GM08714 (cell line): Measurements from ENCODE around the gene PPP1R7.

ENCODE experiments used
- H3K4me3 ChIP-seq: fragments of 200-500 bp; sonication (Bioruptor generic); 2 replicates; pipeline ENCODE4 v1.5.1; 2014; ENCODE audit warnings: mild to moderate bottlenecking, low read length, inconsistent platforms
- ZNF274 ChIP-seq: IDR thresholded peaks from 2 replicates; pipeline ENCODE4 v1.6.1; 2012; ENCODE audit warnings: mild to moderate bottlenecking, low read depth, low read length

The PPP1R7 gene

DNA sequence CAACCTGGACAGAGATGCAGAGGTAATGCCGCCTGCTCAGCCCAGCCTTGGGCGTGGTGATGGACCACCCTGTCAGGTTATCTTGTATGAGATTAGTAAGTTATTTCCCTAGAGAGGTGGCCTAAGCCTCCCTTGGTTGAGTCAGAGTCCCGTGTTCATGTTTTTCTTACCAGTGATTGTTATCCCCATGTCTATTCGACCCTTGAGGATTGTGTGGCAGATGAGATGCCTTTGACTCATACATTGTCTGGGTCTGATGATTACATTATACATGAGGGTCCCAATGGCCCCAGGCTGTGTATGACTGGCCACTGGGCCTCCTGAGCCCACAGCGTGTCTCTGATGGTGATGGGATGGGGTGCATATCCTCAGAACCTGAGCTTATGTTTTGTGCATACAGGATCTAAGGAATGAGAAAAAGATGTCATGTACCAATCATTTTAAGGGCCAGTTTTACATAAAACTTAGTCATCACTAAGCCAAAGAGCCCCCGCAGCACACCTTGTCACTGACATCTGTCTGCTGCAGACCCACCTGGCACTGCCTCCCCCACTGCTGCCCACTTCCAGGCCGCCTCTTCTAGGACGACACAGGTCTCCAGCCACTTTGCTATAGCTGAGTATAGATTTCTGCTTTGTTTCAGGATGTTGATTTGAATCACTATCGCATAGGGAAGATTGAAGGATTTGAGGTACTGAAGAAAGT is 7.7 kb downstream of the PPP1R7 start:
- H3K4me3 ChIP-seq, result no peak overlapping the region
- no peak for TF ChIP-seq ZNF274

DNA sequence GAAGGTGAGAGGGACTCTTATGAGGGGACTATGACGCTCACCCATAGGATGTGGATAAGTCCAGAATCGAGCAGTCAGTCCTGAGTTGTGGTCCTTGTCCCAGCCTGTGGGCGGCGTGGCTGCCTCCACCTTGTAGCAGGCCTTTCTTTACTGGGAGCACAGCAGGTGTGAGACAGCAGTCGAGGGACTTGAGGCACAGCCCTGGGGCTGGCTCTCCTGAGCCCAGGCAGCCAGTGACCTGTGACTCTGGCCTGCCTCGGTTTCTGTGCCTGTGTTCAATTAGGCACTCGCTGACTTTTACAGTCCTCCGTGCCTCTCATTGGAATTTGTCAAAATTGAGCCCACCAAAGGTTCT is 8.3 kb downstream of the PPP1R7 start:
- no peak for TF ChIP-seq ZNF274
- no peak overlapping the region for H3K4me3 ChIP-seq

DNA sequence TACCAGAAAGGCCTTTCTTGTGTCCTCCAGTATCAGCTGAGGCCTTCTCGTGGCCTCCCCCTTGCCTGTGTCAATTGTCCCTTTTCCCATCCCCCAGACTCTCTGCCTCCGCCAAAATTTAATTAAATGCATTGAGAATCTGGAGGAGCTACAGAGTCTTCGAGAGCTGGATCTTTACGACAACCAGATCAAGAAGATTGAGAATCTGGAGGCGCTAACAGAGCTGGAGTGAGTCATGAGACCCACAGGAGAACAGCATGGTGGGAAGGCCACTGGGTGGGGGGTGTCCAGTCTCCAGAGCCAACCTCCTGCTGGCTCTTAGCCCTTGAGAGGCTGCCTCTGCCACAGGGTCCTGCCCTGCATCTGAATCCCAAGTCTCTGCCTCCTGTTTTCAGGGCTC is 8.8 kb downstream of the PPP1R7 start:
- no peak overlapping the region for H3K4me3 ChIP-seq
- no peak for TF ChIP-seq ZNF274

DNA sequence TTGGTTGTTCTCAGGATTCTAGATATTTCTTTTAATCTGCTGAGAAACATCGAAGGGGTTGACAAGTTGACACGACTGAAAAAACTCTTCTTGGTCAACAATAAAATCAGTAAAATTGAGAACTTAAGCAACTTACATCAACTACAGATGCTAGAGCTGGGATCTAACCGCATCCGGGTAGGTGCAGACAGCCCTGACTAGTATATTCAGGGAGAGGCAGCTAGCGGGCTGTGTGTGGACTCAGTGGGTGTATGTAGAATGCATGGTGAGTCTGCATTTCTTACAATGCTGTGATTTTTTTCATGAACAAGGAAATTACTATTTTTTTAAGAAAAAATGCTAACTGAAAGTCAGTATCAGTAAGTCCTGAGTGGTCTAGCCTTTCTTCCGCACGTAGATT is 10.1 kb downstream of the PPP1R7 start:
- no peak for TF ChIP-seq ZNF274
- no peak overlapping the region for H3K4me3 ChIP-seq

DNA sequence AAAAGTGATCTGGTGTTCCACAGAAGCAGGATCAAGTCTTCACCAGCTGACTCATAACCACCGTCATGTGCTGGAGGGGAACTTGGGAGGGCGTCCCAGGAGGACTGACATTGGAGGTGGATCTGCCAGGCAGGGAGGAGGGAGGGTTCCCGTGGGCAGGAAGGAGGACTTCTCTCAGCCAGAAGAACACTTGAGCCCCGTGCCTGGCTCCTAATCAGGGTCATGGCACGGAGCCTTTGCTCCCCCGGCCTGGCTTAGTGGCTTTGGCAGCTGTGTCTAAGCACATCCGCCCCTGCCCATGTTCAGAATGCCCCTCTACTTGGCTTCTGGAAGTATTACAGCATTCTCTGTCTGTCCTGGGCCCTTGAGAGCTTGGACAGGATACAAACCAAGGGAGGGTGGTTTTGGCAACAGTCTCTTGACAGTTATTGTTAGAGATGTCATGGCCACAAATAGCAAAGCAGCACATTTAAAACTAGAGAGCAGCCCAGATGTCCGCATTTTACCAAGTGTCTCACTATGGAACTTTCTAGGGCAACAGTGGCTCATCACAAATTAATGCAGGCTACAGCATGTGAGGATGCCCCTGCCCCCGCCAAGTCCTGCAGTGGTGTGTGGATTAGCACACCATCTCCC is 11.5 kb downstream of the PPP1R7 start:
- TF ChIP-seq ZNF274, result no peak
- H3K4me3 ChIP-seq, result no peak overlapping the region

DNA sequence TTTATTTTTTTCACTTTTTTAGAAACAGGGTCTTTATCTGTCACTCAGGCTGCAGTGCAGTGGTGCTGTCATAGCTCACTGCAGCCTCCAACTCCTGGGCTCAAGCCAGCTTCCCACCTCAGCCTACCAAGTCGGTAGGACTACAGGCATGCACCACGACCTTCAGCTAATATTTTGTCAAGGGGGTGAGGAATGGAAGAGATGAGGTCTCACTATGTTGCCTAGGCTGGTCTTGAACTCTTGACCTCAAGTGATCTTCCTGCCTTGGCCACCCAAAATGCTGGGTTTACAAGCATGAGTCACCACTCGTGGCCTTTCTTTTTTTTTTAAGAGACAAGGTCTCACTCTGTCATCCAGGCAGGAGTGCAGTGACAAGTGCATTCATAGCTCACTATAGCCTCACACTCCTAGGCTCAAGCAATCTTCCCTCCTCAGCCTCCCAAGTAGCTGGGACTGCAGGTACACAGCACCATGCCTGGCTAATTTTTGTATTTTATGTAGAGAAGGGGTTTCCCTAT is 13.4 kb downstream of the PPP1R7 start:
- no peak overlapping the region for H3K4me3 ChIP-seq
- TF ChIP-seq ZNF274, result no peak

DNA sequence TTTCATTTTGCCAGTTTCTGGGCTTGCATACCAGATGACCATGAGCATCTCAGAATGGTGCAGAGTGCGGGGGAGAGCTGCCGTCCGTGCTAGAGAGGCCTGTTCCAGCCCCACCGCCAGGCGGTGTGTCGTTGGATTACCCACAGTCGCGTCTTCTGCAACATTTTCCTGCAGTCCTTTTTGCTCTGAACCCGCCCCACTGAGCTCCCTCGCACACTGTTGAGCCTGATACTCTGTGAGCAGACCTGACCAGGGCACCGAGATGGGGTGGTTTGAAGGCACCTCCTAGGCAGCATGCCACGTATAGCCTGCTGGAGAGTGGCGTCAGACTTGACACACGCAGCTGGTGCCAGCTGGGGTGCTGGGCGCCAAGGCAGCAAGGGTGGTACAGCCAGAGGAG is 18.1 kb downstream of the PPP1R7 start:
- H3K4me3 ChIP-seq, result no peak overlapping the region
- TF ChIP-seq ZNF274, result no peak

DNA sequence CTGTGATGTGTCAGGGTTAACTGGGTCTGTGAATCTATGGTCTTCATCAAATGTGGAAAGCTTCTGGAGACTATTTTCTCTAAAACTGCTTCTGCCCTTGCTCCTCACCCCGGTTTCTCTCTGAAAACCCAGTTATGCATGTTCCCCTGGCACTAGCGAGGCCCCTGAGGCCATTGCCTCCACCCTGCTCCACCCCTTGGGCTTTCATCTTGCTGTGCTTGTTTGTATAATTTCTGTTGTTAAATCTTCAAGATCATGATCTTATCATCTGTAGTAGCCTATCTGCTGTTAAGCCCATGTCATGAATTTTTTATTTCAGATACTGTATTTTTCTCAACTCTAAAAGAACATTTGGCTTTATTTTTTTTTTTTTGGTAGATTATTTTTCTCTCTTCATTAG is 23.3 kb downstream of the PPP1R7 start:
- no peak for TF ChIP-seq ZNF274
- no peak overlapping the region for H3K4me3 ChIP-seq

DNA sequence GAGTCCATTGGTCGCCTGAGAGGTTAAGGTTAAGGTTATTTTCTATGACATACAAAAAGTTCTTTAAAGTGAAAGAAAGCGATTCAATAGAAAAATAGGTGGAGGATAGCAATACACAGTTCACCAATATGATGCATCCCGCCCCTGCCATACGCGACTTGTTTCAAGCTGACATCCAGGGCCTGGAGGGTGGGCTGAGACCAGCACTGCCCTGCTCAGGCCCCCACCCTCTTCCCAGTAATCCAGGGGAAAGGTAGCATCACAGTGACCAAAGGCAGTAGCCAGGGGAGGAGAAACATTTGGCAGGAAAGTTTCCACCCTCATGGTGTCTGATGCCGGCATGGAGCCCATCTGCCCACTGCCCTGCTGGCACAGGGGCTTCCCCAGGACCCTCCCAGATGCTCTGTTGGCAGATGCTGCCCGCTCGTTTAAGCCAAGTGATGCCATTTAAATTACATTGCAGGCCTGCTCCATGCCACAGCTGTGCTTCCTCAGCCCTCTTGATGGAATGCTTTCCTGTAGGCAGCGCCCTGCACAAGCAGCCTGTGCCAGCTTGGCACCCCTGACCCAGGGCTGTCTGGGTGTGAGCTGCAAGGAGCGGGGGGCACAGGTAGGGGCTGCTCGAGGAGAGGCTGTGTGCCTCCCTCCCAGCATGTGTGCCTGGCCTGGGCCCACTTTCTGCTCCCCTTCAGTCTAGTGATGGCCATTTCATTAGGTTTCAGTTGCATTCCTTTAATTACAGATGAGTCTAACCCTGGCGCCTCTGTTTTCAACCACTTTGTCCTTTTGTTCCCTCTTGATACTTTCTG is 27.5 kb downstream of the PPP1R7 start:
- TF ChIP-seq ZNF274, result no peak
- no peak overlapping the region for H3K4me3 ChIP-seq

DNA sequence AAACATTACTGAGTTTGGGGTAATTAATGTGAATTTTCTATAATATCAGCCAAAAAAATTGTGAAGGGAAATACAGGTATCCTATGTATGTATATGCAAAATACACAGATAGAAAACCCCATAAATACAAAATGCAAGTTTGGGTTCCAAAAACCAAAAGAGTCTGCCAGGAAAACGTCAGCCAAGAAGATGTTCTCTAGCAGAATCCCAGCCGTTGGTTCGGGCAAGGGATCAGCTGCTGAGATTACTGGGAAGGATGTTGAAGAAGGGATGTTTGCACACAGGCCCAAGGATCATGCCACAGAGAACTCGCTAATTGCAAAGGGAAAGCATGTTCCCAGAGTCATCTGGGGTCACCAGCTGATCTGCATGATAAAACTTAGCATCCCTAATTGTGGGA is 28.7 kb downstream of the PPP1R7 start:
- H3K4me3 ChIP-seq, result no peak overlapping the region
- TF ChIP-seq ZNF274, result no peak

DNA sequence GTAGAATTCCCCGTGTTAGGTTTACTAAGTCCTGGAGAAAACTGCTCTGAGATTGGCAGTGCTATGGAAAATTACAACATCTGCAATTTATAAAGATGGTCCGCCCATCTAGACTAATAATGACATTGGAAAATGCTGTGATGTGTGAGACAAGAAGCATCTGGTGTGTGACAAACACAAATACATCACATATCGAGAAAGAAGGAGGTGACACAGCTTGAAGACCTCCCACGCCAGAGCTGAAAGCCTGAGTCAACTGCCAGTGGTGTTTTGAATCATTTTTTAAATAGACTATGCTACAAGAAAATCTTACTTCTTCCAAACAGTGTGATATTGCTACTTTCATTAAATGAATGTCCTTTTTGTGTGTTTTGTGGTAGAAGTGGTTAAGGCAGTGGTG is 29.6 kb downstream of the PPP1R7 start:
- no peak overlapping the region for H3K4me3 ChIP-seq
- no peak for TF ChIP-seq ZNF274

DNA sequence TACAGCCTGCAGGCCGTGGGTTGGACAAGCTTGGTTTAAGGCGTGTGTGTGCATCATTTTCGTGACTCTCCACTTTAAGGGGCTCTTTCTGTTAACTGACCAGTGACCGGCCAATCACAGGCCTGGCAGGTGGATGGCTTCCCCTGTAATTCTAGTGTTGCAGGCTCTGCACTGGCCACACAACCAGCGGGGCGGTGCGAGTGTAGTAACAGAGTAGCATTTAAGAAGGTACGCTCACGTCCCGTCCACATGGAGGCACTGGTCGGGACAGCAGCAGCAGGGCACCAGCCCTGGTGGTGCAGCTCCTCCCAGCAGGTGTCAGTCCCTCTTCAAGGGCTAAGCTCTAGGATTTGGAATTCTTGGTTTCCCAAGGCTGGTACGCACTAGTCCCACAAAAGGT is 30.2 kb downstream of the PPP1R7 start:
- TF ChIP-seq ZNF274, result no peak

DNA sequence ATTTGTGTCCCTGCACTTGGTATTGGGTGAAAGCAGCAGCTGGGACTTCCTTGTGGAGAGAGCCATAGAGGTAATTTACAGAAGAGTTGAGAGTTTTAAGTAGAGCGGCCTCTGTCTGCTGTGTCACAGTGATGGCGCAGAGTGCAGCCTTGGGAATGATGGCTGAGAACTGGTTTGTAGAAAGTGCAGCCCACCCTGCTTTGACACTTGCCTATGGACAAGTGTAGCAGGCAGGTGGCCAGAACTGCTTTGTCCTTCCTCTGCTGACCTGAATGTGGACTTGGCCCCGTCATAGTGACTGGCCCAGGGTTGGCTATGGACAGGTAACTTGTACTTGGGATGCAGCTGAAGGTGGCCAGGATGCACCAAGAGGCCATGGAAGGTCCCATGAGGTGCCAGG is 31.9 kb downstream of the PPP1R7 start:
- no peak for TF ChIP-seq ZNF274

More for the DNA sequence above, 30.2 kb downstream of the PPP1R7 start:
- H3K4me3 ChIP-seq, result no peak overlapping the region

DNA sequence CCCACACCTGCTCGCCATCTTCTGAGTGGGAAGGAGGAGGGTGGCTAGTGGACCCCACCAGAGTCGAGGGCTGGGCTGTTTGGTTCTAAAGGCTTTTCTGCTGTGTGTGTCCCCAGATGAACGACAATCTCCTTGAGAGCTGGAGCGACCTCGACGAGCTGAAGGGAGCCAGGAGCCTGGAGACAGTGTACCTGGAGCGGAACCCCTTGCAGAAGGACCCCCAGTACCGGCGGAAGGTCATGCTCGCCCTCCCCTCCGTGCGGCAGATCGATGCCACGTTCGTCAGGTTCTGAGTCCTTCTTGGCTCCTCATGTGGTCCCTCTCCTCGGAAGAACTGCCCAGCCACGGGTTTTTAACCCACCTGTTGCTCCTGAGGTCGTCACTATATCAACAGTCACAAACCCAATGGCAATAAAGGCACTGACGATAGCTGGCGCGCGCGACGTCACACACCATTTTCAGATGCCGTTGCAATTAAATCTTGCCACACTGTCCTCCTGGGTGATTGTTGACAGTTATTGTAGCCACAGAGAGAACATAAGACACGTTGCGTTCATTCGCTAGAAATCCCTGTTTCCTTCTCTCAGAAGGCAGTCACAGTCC is 32.4 kb downstream of the PPP1R7 start:
- no peak for TF ChIP-seq ZNF274

More for the DNA sequence above, 31.9 kb downstream of the PPP1R7 start:
- H3K4me3 ChIP-seq, result no peak overlapping the region

DNA sequence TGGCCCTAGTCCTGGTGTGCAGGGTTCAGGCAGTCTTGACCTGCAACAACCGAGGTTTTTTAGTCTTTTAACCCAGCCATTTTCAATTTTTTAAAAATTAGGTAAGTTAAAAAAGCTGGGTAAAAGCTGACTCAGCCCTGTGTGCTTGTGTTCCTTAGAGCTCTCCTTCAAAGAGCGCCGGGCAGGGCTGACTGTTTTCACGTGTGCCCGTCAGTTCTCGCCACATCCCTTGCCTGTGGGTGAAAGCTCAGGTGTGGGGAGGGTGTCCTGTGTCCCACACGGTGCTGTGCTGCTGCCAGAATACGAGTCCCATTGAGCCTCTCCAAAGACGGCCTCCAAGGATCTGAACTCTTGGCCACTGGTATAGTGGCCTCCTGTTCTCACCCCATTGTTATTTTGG is 33.0 kb downstream of the PPP1R7 start:
- no peak for TF ChIP-seq ZNF274
- H3K4me3 ChIP-seq, result no peak overlapping the region

More for the DNA sequence above, 32.4 kb downstream of the PPP1R7 start:
- H3K4me3 ChIP-seq, result no peak overlapping the region
